ENCODE data around the gene ZNF804B. TPM values are rescaled to one million over a fixed set of nuclear protein-coding genes. Genes with fewer than 3 reads are reported as not detected.

The ZNF804B gene
- total RNA-seq, 2 donors from 2014 or later: 0.13 to 0.49 TPM

DNA sequence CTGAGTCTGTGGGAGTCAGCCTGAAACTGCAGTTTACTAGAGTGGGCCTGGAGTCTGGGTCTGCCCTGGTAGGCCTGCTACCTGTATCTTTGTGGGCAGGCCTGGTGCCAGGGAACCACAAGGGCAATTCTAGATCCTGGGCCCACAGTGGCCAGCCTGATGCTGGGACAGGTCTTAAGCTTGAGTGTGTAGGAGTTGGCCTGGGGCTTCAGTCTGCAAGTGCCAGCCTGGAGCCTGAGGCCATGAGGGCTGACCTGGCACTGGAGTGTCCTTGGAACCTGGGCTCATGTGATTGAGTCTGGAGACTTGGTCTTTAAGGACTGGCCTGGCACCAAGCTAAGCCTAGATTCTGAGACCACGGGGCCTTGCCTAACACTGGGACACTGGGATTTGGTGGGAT is 281.7 kb downstream of the ZNF804B start:
- no peak overlapping the region for H3K27ac Mint-ChIP-seq
- Histone ChIP-seq H3K9ac (ENCODE audit: extremely low read depth, low read length, poor library complexity, severe bottlenecking) (no peak overlapping the region), H3K9me3 (ENCODE audit: control insufficient read depth, low read length) (peaks cover 16% of the 10 kb centered on the region), H3K27ac (ENCODE audit: low read depth, low read length) (no peak overlapping the region), H3K4me1 (ENCODE audit: control insufficient read depth, insufficient read depth, low read length) (no peaks in the 10 kb centered on the region), H3K4me3 (ENCODE audit: low read length) (no peak overlapping the region), H3K27me3 (ENCODE audit: control insufficient read depth, insufficient read depth, low read length, poor library complexity, severe bottlenecking) (no peaks in the 10 kb centered on the region), H3K36me3 (ENCODE audit: control insufficient read depth, insufficient read depth, low read length) (no peaks in the 10 kb centered on the region)
- no peak overlapping the region for H3K4me3 Mint-ChIP-seq
- no peaks in the 10 kb centered on the region for H3K4me1 Mint-ChIP-seq
- no peak for DNase-seq
- H3K36me3 Mint-ChIP-seq (ENCODE audit: low read depth): peaks cover 2% of the 10 kb centered on the region
- TF ChIP-seq, protein P1, sequence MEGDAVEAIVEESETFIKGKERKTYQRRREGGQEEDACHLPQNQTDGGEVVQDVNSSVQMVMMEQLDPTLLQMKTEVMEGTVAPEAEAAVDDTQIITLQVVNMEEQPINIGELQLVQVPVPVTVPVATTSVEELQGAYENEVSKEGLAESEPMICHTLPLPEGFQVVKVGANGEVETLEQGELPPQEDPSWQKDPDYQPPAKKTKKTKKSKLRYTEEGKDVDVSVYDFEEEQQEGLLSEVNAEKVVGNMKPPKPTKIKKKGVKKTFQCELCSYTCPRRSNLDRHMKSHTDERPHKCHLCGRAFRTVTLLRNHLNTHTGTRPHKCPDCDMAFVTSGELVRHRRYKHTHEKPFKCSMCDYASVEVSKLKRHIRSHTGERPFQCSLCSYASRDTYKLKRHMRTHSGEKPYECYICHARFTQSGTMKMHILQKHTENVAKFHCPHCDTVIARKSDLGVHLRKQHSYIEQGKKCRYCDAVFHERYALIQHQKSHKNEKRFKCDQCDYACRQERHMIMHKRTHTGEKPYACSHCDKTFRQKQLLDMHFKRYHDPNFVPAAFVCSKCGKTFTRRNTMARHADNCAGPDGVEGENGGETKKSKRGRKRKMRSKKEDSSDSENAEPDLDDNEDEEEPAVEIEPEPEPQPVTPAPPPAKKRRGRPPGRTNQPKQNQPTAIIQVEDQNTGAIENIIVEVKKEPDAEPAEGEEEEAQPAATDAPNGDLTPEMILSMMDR (conservative IDR thresholded peaks at IDR 0.05): no peak
- WGBS, 2 experiments (ENCODE audit: insufficient coverage in 1 of 2, insufficient read length in 1 of 2): 79% methylated on average over 1 of the region's 1 CpG; no CpG with 5 or more reads in 1 of the 2 experiments
- H3K9me3 Mint-ChIP-seq: peaks cover 20% of the 10 kb centered on the region
- no peaks in the 10 kb centered on the region for H3K27me3 Mint-ChIP-seq (ENCODE audit: insufficient read depth)

DNA sequence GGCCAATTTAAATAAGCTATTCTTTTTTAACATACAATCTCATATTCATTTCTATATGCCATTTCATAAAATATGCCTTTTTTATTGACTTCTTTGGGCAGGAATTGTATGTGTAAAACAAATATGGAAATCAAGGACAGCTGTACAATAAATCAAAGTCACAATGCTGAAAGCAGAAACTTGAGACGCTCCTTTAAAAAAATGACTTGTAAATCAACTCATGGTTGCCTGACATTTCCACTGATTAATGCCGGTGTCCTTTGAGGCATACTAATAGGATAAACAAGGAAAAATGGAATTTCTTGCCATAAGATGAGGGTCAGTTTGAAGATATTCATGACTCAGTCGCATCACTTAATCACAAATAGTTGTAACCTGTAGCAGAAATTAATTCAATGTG is 283.4 kb downstream of the ZNF804B start:
- WGBS, 2 experiments (ENCODE audit: insufficient coverage in 1 of 2, insufficient read length in 1 of 2): 86 to 100% methylated on average over 2 to 3 of the region's 3 CpGs
- H3K4me1 Mint-ChIP-seq: no peaks in the 10 kb centered on the region
- Histone ChIP-seq H3K4me1 (ENCODE audit: control insufficient read depth, insufficient read depth, low read length) (no peaks in the 10 kb centered on the region), H3K36me3 (ENCODE audit: control insufficient read depth, insufficient read depth, low read length) (no peaks in the 10 kb centered on the region), H3K27me3 (ENCODE audit: control insufficient read depth, insufficient read depth, low read length, poor library complexity, severe bottlenecking) (no peaks in the 10 kb centered on the region), H3K9ac (ENCODE audit: extremely low read depth, low read length, poor library complexity, severe bottlenecking) (no peak overlapping the region), H3K27ac (ENCODE audit: low read depth, low read length) (no peak overlapping the region), H3K4me3 (ENCODE audit: low read length) (no peak overlapping the region), H3K9me3 (ENCODE audit: control insufficient read depth, low read length) (peaks cover 16% of the 10 kb centered on the region)
- H3K36me3 Mint-ChIP-seq (ENCODE audit: low read depth): peaks cover 2% of the 10 kb centered on the region
- no peak overlapping the region for H3K27ac Mint-ChIP-seq
- DNase-seq: no peak
- TF ChIP-seq, protein P1 (conservative IDR thresholded peaks at IDR 0.05): no peak
- peaks cover 27% of the 10 kb centered on the region for H3K9me3 Mint-ChIP-seq
- no peaks in the 10 kb centered on the region for H3K27me3 Mint-ChIP-seq (ENCODE audit: insufficient read depth)
- H3K4me3 Mint-ChIP-seq: no peak overlapping the region

DNA sequence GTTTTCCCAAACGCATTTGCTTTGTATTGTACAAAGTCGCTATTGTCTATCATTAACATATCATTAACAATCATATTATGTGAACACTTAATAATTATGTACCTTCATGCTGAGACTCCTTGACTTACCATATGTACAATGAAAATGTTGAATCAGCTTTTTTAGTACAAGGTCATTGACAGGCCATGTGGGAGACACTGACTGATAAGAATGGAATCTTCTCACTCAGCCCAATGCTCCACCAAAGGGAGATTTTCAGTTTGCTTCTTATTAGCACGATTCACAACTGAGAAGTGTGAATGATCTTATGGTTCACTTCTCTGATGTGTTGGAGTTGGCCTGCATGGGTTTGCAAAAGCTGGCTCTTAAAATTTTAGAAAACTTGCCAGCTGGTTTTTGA is 289.5 kb downstream of the ZNF804B start:
- Histone ChIP-seq H3K36me3 (ENCODE audit: control insufficient read depth, insufficient read depth, low read length) (no peaks in the 10 kb centered on the region), H3K9ac (ENCODE audit: extremely low read depth, low read length, poor library complexity, severe bottlenecking) (no peak overlapping the region), H3K9me3 (ENCODE audit: control insufficient read depth, low read length) (peaks cover 16% of the 10 kb centered on the region), H3K4me1 (ENCODE audit: control insufficient read depth, insufficient read depth, low read length) (peaks cover 3% of the 10 kb centered on the region), H3K27ac (ENCODE audit: low read depth, low read length) (no peak overlapping the region), H3K27me3 (ENCODE audit: control insufficient read depth, insufficient read depth, low read length, poor library complexity, severe bottlenecking) (no peaks in the 10 kb centered on the region), H3K4me3 (ENCODE audit: low read length) (no peak overlapping the region)
- H3K36me3 Mint-ChIP-seq (ENCODE audit: low read depth): peaks cover 2% of the 10 kb centered on the region
- H3K4me1 Mint-ChIP-seq: no peaks in the 10 kb centered on the region
- H3K27ac Mint-ChIP-seq: no peak overlapping the region
- no peaks in the 10 kb centered on the region for H3K27me3 Mint-ChIP-seq (ENCODE audit: insufficient read depth)
- no peak for DNase-seq
- peaks cover 27% of the 10 kb centered on the region for H3K9me3 Mint-ChIP-seq
- WGBS, 2 experiments (ENCODE audit: insufficient coverage in 1 of 2, insufficient read length in 1 of 2): 80 to 85% methylated on average over 1 to 3 of the region's 3 CpGs
- H3K4me3 Mint-ChIP-seq: no peak overlapping the region
- TF ChIP-seq, protein P1 (conservative IDR thresholded peaks at IDR 0.05): no peak

Data from endodermal cell (in vitro differentiated cells).